GM23248 (cell line): ENCODE measurements around the gene DAB1. TPM values are rescaled to one million over a fixed set of nuclear protein-coding genes. Genes with fewer than 3 reads are reported as not detected.

Experiments
- DNase-seq: peaks from one replicate; pipeline ENCODE4 v3.0.0-alpha.2; 2015
- H2AFZ ChIP-seq: fragments of 200-600 bp; sonication (generic); 2 replicates; pipeline ENCODE4 v1.6.1; 2016; ENCODE audit warnings: antibody characterized with exemption
- H3F3A ChIP-seq: fragments of 200-600 bp; sonication (generic); 2 replicates; pipeline ENCODE4 v1.6.1; 2016; ENCODE audit warnings: mild to moderate bottlenecking, antibody characterized with exemption, mixed run types; ENCODE audit not compliant: insufficient read depth
- H3K27ac ChIP-seq: fragments of 200-600 bp; sonication (generic); 2 replicates; pipeline ENCODE4 v1.5.1; 2016; ENCODE audit warnings: mild to moderate bottlenecking
- H3K27me3 ChIP-seq: fragments of 200-600 bp; sonication (generic); replicated peaks from 2 replicates; pipeline ENCODE4 v1.6.1; 2016; ENCODE audit warnings: mild to moderate bottlenecking; ENCODE audit not compliant: insufficient read depth
- H3K36me3 ChIP-seq: fragments of 200-600 bp; sonication (generic); 2 replicates; pipeline ENCODE4 v1.6.1; 2016; ENCODE audit warnings: low read depth, mild to moderate bottlenecking
- H3K4me1 ChIP-seq: fragments of 200-600 bp; sonication (generic); 2 replicates; pipeline ENCODE4 v1.6.1; 2016; ENCODE audit warnings: mild to moderate bottlenecking; ENCODE audit not compliant: insufficient read depth
- H3K4me2 ChIP-seq: fragments of 200-600 bp; sonication (generic); one replicate; pipeline ENCODE4 v1.6.1; 2016; ENCODE audit warnings: mild to moderate bottlenecking; ENCODE audit not compliant: unreplicated experiment
- H3K4me3 ChIP-seq: fragments of 200-600 bp; sonication (generic); 2 replicates; pipeline ENCODE4 v1.5.1; 2016; ENCODE audit warnings: mild to moderate bottlenecking
- H3K79me2 ChIP-seq: fragments of 200-600 bp; sonication (generic); 2 replicates; pipeline ENCODE4 v1.6.1; 2016; ENCODE audit warnings: mild to moderate bottlenecking; ENCODE audit not compliant: insufficient read depth
- H3K9ac ChIP-seq: fragments of 200-600 bp; sonication (generic); 2 replicates; pipeline ENCODE4 v1.6.1; 2016; ENCODE audit warnings: mild to moderate bottlenecking
- H3K9me2 ChIP-seq: fragments of 200-600 bp; sonication (generic); 2 replicates; pipeline ENCODE4 v1.6.1; 2016; ENCODE audit warnings: mixed run types, mild to moderate bottlenecking, moderate library complexity; ENCODE audit not compliant: insufficient read depth
- H3K9me3 ChIP-seq: fragments of 200-600 bp; sonication (generic); one replicate; pipeline ENCODE4 v1.6.1; 2017; ENCODE audit warnings: low read depth
- H4K20me1 ChIP-seq: fragments of 200-600 bp; sonication (generic); 2 replicates; pipeline ENCODE4 v1.6.0; 2016; ENCODE audit not compliant: insufficient read depth
- EZH2 ChIP-seq: fragments of 200-600 bp; sonication (generic); IDR thresholded peaks from 2 replicates; pipeline ENCODE4 v1.6.1; 2018; ENCODE audit warnings: antibody characterized with exemption, mild to moderate bottlenecking; ENCODE audit not compliant: insufficient read depth, poor library complexity, severe bottlenecking
- EZH2phosphoT487 ChIP-seq: fragments of 200-600 bp; sonication (generic); IDR thresholded peaks from 2 replicates; pipeline ENCODE4 v1.6.1; 2018; ENCODE audit warnings: antibody characterized with exemption, moderate library complexity, mild to moderate bottlenecking, low read depth; ENCODE audit not compliant: insufficient read depth
- WGBS, 2 experiments: methylation state at CpG; one replicate each; pipeline ENCODE4 v1.1.6; 2015 to 2017; ENCODE audit warnings: low lambda C conversion rate in 2 of 2, low coverage in 1 of 2; ENCODE audit errors: missing lambda C conversion rate in 2 of 2; 5-methylcytosine and 5-hydroxymethylcytosine counted together
- in situ Hi-C: fragments of 300-500 bp; cut with MboI; formaldehyde crosslinking; loops from 2 replicates; pipeline ENCODE4 v1.15.0; 2020
- polyA plus RNA-seq: library from polyadenylated mRNA; unstranded; fragments of >200 nt; fragmentation: Nextera tagmentation; extraction: Ambion mirVana; gene quantifications from 2 replicates; pipeline ENCODE4 v1.2.1, GENCODE V29; 2016
- total RNA-seq: library from RNA; depleted of rRNA; stranded (reverse); fragments of >200 nt; shearing (Covaris generic); gene quantifications from 2 replicates; pipeline ENCODE4 v1.2.3, GENCODE V29; 2014

Gene DAB1
- total and polyA plus RNA-seq, 2 experiments from 2014 or later: 0.11 to 0.39 TPM

DNA sequence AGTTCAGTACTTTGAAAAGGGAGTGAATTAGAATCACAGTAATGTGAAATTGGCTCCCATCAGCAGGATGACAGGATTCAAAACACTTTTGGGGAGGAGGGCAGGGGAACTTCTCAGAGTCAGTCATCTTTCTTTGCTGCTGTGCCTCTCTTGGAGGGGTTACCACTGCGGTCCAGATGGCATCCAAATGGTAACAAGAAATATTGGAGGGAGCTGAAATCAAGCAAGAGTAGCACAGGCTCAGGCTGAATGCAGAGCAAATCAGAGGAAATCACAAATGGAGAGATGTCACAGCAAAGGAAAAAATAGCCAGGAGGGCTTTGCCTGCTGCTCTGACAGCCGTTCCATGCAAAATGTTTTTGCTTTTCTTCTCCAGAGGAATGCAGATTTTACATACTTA is 383.0 kb downstream of the DAB1 start:
- Histone ChIP-seq H3K9ac (no peak overlapping the region), H3K36me3 (no peaks in the 10 kb centered on the region), H3F3A (no peaks in the 10 kb centered on the region), H4K20me1 (no peaks in the 10 kb centered on the region), H3K9me2 (no peaks in the 10 kb centered on the region), H3K4me2 (no peak overlapping the region), H3K27me3 (no peaks in the 10 kb centered on the region), H3K9me3 (no peaks in the 10 kb centered on the region), H3K27ac (no peak overlapping the region), H2AFZ (no peak overlapping the region), H3K4me1 (no peaks in the 10 kb centered on the region), H3K79me2 (no peaks in the 10 kb centered on the region), H3K4me3 (no peak overlapping the region)
- no peak for TF ChIP-seq EZH2phosphoT487
- TF ChIP-seq EZH2: no peak
- DNase-seq: no peak
- 4 to 11% methylated on average over 2 of the region's 2 CpGs for WGBS, 2 experiments
- in situ Hi-C loops: no loop called here

DNA sequence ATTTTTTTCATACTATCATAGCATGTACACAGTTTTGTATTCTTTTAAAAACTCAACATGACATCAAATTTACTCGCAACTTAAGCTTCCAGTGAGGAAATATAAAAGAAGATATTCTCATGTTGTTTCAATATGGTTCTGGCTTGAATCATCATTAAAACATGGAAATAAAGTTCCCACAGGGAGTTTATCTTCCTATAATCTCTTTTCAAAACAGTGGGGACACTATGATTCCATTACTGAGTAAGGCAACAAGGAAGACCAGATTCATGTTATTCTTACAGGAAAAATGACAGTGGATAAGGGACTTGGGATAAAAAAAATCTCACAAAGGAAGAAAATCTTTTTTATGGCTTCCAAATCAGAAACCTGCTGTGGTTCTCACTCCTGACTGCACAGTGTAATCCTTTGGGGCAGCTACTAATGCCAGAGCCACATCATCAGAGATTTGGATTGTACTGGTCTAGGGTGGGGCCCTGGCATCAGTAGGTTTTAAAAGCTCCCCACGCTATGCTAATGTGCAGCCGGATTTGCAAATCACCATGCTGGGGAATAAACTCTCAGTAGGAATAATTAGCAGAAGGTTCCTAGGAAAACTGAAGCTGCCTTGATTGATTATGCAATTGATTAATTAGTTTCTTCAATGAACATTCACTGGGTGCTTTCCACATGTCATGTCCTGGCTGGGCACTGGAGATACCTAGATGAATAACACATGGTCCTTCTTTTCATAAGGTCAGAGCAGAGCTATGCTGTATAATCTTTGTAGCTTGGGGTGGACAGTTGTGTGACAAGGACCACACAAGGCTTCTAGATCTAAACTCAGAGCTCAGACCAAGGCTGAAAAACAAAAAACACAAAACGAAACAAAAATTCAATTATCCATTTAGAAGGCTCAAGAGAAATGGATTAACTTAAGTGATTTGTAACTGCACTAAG is 386.9 kb downstream of the DAB1 start:
- Histone ChIP-seq H3K36me3 (no peaks in the 10 kb centered on the region), H3K9me3 (no peaks in the 10 kb centered on the region), H3K27me3 (no peaks in the 10 kb centered on the region), H3K4me1 (no peaks in the 10 kb centered on the region), H3K4me2 (no peak overlapping the region), H3F3A (no peaks in the 10 kb centered on the region), H4K20me1 (no peaks in the 10 kb centered on the region), H2AFZ (no peak overlapping the region), H3K9ac (no peak overlapping the region), H3K9me2 (no peaks in the 10 kb centered on the region), H3K27ac (no peak overlapping the region), H3K79me2 (no peaks in the 10 kb centered on the region), H3K4me3 (no peak overlapping the region)
- 20 to 27% methylated on average over 4 of the region's 4 CpGs for WGBS, 2 experiments
- no peak for TF ChIP-seq EZH2phosphoT487
- no peak for TF ChIP-seq EZH2
- peak; percentile 44 for DNase-seq
- in situ Hi-C loops: no loop called here

DNA sequence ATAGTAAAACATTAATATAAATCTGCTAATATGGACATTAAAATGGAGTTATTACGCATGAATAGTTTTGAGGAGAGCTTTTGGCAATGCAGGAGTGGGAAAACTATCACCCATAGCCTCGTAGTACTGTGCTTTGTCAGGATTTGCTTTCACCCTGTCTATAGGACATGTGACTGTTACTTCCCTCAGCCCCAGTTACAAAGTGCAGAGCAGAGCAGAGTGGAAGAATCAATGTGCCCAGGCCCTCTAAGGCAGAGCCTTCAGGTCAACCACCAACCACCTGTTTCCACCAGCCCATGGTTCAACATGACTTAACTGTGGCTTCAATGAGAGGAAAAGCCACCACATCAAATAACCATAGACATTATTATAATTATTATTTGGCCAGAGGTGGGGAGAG is 389.1 kb downstream of the DAB1 start:
- in situ Hi-C loops: no loop called here
- WGBS, 2 experiments: 47 to 52% methylated on average over 2 of the region's 2 CpGs
- no peak for TF ChIP-seq EZH2phosphoT487
- TF ChIP-seq EZH2: no peak

DNA sequence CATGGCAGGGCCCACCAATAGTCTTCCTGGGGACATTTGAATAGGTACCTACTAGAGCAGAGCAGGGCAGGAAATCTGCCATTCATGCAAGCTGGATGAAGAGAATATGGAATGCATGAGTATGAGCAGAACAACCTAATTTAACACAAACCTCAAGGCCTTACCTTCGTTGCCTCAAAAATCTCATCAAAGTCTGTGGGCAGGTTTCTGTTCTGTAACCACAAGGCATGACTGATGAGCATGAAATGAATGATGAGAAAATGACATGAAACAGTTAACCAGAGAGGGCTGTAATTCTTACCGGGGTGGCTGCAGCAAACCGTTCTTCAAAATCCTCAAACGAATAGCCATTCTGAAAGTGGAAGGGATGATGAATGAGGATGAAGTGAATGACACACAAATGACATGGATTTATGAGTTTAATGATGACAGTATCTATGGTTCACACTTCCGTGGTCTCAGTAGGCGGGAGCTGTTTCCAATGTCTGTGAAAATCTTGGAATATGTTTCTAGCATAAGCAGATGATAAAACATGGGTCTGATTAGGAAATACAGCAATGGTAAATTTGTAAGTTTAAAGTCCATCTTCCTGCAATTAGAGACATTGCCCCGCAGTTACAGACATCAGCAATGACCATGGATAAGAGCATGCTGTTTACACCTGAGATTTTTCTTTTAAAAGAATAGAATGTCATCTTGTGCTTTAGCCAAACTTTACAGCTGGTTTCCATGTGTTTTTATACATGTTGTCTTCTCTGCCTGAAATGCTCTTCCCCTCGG is 390.4 kb downstream of the DAB1 start:
- WGBS, 2 experiments: 19 to 26% methylated on average over 8 of the region's 8 CpGs
- H3K4me3 ChIP-seq: no peak overlapping the region
- no peak for DNase-seq
- H3K79me2 ChIP-seq: no peaks in the 10 kb centered on the region
- no peak overlapping the region for H3K27ac ChIP-seq
- no peak overlapping the region for H2AFZ ChIP-seq
- H3K9ac ChIP-seq: no peak overlapping the region
- no peaks in the 10 kb centered on the region for H3K9me2 ChIP-seq
- in situ Hi-C loops: no loop called here
- no peaks in the 10 kb centered on the region for H3K36me3 ChIP-seq
- H3K9me3 ChIP-seq: no peaks in the 10 kb centered on the region
- no peak overlapping the region for H3K4me2 ChIP-seq
- H3K27me3 ChIP-seq: no peaks in the 10 kb centered on the region
- TF ChIP-seq EZH2phosphoT487 (no peak), EZH2 (no peak)
- H3F3A ChIP-seq: no peaks in the 10 kb centered on the region
- no peaks in the 10 kb centered on the region for H3K4me1 ChIP-seq
- H4K20me1 ChIP-seq: no peaks in the 10 kb centered on the region

More for the DNA sequence above, 389.1 kb downstream of the DAB1 start:
- Histone ChIP-seq H3K36me3 (no peaks in the 10 kb centered on the region), H3K9ac (no peak overlapping the region), H3F3A (no peaks in the 10 kb centered on the region), H3K4me2 (no peak overlapping the region), H3K9me3 (no peaks in the 10 kb centered on the region), H3K4me1 (no peaks in the 10 kb centered on the region), H3K27me3 (no peaks in the 10 kb centered on the region), H2AFZ (no peak overlapping the region), H3K4me3 (no peak overlapping the region), H4K20me1 (no peaks in the 10 kb centered on the region), H3K27ac (no peak overlapping the region), H3K79me2 (no peaks in the 10 kb centered on the region), H3K9me2 (no peaks in the 10 kb centered on the region)
- DNase-seq: no peak
